Gastroesophageal sphincter (tissue), 3 donors: ENCODE data around the gene ATP13A2.
"Not testable (repeated sequence)": the region's sequence is repeated elsewhere in the genome, so short reads cannot be mapped to it uniquely, and the experiment has no call there.

Source experiments
- CTCF ChIP-seq, 4 experiments: fragments of 200-600 bp in 2 of 4; fragments of 450-650 bp in 2 of 4; sonication (generic) in 1 of 4; IDR thresholded peaks; one replicate each; pipeline ENCODE4 v1.5.1; 2017 to 2019; ENCODE audit warnings: antibody characterized with exemption in 4 of 4, mild to moderate bottlenecking in 2 of 4, moderate library complexity in 2 of 4
- POLR2AphosphoS5 ChIP-seq: sonication (generic); formaldehyde crosslinking; IDR thresholded peaks from one replicate; pipeline ENCODE4 v1.6.1; 2017; ENCODE audit warnings: antibody characterized with exemption

- TF ChIP-seq CTCF (IDR thresholded peaks at IDR 0.05); POLR2AphosphoS5: not testable (repeated sequence)
These were observed 75.1 kb downstream of the ATP13A2 start for GRCh38 chr1:16936580-16936979.
